ENCODE results near the gene SPACA9.

Gene SPACA9

DNA sequence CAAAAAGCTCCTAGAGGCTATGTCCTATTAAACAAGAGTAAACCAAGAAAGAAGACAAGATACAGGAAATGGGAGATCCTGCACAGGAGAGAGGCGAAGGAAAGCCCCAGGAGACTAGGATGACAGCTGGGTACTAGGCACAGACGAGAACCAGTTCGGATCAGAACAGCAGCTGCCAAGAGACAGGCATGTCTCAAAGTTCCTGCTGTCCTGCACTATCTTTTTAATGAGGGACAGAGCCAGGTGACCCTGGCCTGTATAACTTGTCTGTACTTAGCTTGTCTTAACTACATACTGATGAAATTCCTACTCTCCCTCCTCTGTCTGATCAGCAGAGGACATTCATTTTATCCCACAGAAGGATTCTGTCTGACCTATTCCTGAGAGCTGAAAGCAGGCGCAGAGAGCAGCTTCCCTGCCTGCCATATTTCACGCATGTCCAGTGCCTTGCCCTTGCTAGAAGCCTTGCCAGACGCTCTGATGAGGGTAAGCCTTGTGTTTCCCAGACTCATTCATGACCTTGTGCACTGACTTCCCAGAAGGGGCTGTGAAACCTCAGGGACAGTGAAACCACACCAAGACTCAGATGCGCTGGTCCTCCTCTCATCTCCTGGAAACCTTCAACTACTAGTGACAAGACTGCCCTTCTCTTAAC is 41.0 kb downstream of the SPACA9 start:
- no peak for TF ChIP-seq MYC (IDR thresholded peaks at IDR 0.05; ENCODE audit: low read depth, low read length)
- TF ChIP-seq POLR2A (IDR thresholded peaks at IDR 0.05; ENCODE audit: extremely low read depth, insufficient read length): no peak
- no peak for TF ChIP-seq CTCF (IDR thresholded peaks at IDR 0.05; ENCODE audit: low read depth, low read length)
- no peak for TF ChIP-seq MAX (IDR thresholded peaks at IDR 0.05; ENCODE audit: low read depth, low read length)
- H3K4me3 ChIP-seq (ENCODE audit: low read depth, low read length): no peak overlapping the region
- DNase-seq (ENCODE audit: low read depth): no peak

DNA sequence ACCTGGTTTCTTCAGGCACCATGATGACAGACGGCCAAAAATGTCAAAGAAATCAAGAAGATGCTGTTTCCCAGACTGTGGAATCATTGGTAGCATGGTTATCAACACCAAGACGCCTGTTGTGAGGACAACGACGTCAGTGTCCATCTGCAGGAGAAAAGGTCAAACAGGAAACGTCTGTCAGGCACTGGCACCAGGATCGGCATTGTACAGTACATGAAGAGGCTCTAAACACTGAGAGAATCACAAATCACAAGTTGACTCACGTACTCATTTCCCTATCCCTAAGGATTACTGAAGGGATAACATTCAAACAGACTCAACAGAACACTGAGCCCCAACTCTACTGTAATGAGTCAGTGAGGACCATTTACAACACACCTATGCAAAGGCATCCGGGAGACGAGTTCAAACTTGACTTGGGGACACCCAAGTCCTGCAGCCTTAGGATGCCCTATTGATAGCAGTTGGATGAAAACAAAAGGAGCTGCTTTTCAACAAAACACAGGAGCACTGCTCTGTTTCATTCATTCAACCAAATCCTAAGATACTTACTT is 44.7 kb downstream of the SPACA9 start:
- DNase-seq (ENCODE audit: low read depth): no peak
- TF ChIP-seq MAX (IDR thresholded peaks at IDR 0.05; ENCODE audit: low read depth, low read length): no peak
- no peak for TF ChIP-seq POLR2A (IDR thresholded peaks at IDR 0.05; ENCODE audit: extremely low read depth, insufficient read length)
- TF ChIP-seq CTCF (IDR thresholded peaks at IDR 0.05; ENCODE audit: low read depth, low read length): no peak
- H3K4me3 ChIP-seq (ENCODE audit: low read depth, low read length): no peak overlapping the region

DNA sequence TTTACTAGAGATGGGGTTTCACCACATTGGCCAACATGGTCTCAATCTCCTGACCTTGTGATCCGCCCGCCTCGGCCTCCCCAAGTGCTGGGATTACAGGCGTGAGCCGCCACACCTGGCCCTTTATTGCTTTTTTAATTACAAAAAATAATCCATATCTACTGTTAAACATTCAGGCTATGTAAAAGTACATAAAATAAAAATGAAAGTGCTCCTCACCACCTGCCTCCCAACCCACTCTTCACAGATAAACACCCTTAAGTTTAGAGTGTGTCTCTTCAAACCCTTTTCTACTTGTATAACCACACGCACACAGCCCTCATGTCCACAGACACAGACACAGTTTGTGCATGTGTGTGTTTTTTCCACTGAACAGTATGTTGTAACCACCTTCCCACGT is 49.0 kb downstream of the SPACA9 start:
- H3K4me3 ChIP-seq (ENCODE audit: low read depth, low read length): no peak overlapping the region
- no peak for DNase-seq (ENCODE audit: low read depth)
- no peak for TF ChIP-seq POLR2A (IDR thresholded peaks at IDR 0.05; ENCODE audit: extremely low read depth, insufficient read length)
- TF ChIP-seq MAX (IDR thresholded peaks at IDR 0.05; ENCODE audit: low read depth, low read length): no peak
- TF ChIP-seq CTCF (IDR thresholded peaks at IDR 0.05; ENCODE audit: low read depth, low read length): no peak
- TF ChIP-seq MYC (IDR thresholded peaks at IDR 0.05; ENCODE audit: low read depth, low read length): no peak

- no peak for TF ChIP-seq CTCF (IDR thresholded peaks at IDR 0.05; ENCODE audit: low read depth, low read length)
- no peak for TF ChIP-seq MYC (IDR thresholded peaks at IDR 0.05; ENCODE audit: low read depth, low read length)
- no peak for TF ChIP-seq POLR2A (IDR thresholded peaks at IDR 0.05; ENCODE audit: extremely low read depth, insufficient read length)
- no peak for TF ChIP-seq MAX (IDR thresholded peaks at IDR 0.05; ENCODE audit: low read depth, low read length)
- no peak overlapping the region for H3K4me3 ChIP-seq (ENCODE audit: low read depth, low read length)
- no peak for DNase-seq (ENCODE audit: low read depth)
Observed at GRCh38 chr9:132931178-132931735, 52.6 kb downstream of the SPACA9 start.

DNA sequence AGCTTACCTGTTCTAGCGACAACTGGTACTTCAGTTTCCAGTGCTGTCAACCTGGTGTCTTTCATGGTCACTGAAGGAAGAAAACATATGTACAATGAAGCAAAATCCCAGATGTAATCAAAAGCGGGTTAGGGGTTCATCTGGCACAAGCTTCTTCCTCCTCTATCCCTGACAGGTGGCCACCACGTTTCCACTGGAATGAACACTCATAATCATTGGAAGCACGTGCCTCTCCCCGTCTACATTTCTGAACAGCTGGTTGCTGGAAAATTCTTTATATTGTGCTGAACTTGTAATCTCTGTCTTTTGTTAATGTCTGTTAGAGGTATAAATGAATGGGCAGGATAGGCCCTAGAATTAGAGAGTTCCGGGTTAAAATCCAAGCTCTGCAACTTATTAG is 56.3 kb downstream of the SPACA9 start:
- H3K4me3 ChIP-seq (ENCODE audit: low read depth, low read length): no peak overlapping the region
- no peak for TF ChIP-seq CTCF (IDR thresholded peaks at IDR 0.05; ENCODE audit: low read depth, low read length)
- TF ChIP-seq POLR2A (IDR thresholded peaks at IDR 0.05; ENCODE audit: extremely low read depth, insufficient read length): no peak
- no peak for TF ChIP-seq MAX (IDR thresholded peaks at IDR 0.05; ENCODE audit: low read depth, low read length)
- no peak for TF ChIP-seq MYC (IDR thresholded peaks at IDR 0.05; ENCODE audit: low read depth, low read length)
- DNase-seq (ENCODE audit: low read depth): no peak
